ENCODE measurements around the gene LAMB1.
"Not testable (repeated sequence)": the region's sequence is repeated elsewhere in the genome, so short reads cannot be mapped to it uniquely, and the experiment has no call there.

Gene LAMB1

GRCh38 chr7:107939573-107940489, 63.1 kb downstream of the LAMB1 start:
- no peak for FAIRE-seq

DNA sequence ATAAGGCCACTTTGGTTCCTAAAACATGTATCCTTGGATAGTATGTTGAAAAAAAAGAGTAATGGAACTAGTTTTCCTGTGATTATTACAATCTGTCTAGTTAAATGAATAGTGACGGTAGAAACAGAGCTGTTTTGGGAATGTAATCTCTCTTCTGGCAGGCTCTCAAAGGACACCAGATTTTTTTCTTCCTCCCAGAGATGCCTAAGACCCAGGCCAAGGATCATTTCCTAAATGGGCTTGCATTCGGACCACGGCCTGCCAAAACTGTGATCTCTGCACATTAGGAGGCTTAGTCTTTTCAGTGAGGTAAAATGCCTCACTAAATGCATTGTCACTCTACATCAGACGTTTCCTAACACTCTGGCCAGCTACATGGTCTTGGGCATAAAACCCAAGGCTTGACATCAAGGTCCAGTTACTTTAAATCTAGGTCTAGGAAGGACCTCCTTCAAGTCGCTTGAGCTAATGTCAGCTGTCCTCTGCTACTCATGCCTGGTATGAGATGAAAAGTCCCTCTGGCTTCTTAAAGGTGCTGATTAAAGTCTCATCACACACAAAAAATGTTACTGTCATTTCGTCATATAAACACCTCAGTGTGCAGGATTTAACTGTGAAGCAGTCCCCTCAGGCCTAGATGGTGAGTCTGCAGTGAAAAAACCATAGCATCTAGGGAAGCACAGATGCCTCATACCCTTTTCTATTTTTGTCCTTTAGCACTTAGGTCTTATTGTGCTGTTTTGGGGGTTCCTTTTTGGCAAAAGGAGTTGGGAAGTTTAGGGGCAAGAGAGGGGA, 64.3 kb downstream of the LAMB1 start:
- no peak for FAIRE-seq

- FAIRE-seq = no peak
These were observed 65.4 kb downstream of the LAMB1 start for GRCh38 chr7:107937531-107937930.

- FAIRE-seq = no peak
These were observed 66.6 kb downstream of the LAMB1 start for GRCh38 chr7:107936312-107936711.

GRCh38 chr7:107934991-107935770, 67.8 kb downstream of the LAMB1 start:
- no peak for FAIRE-seq

DNA sequence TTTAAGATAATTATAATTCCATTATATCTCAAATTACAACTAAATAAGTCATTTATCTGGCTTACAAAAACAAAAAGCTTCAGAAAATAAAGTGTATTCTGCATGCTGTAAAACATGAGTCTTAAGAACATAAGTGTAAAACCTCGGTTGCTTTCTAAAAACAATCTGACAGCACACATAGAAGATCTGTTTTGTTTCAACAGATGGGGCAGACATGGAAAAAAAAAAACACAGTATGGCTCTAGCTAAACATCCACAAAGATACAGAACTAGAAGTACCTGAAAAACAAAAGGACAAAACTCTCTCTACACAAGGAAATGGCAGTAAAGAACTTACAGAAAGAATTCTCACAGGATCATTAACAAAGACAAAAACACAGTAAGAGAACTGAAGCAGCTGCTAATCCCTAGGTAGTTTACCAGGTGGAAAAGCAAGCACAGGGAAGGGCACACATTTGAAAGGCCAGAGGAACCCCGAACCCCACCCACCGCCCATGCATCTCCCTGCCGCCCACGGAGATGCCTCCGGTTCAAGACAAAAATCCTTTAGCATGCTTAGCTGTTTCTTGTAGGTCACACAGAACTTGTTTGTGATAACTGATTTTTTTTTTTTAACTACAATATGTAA, 69.5 kb downstream of the LAMB1 start:
- FAIRE-seq = no peak

GRCh38 chr7:107932805-107933204, 70.2 kb downstream of the LAMB1 start:
- FAIRE-seq = no peak

DNA sequence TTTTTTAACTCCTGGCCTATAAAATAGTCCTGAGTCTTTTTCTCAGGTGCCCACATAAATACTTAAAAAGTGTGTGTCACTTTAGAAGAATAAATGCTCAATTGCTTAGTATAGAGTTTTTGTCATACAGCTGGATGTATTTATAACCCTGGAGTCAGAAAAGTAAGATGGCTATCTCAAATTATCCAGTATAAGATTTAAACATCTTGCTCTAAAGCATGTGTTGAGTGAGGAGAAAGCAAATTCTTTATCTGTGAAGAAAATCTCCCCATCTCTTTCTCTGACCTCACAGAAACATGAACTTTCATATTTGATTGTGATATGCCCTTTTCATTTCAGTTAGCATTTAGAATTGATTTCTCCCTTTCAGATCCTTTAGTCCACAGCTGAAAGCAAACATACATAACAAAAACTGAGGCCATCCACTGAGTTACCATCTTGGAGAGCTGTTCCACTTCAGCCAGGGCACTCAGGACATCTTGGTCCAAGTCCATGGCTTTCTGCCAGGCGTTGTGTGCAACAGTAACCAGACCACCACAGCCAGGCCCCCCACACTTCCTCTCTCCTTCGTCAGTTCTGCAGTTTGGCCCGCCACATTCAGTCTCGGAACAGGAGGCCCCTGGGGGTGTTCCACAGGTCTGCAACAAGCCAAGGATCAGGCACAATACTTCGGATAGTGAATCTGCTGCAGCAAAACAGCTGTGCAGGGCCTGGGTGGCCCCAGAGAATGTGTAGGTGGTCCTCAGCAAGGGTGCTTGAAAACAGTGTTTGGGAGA, 71.0 kb downstream of the LAMB1 start:
- no peak for FAIRE-seq

- no peak for FAIRE-seq
These were observed 76.5 kb downstream of the LAMB1 start for GRCh38 chr7:107926481-107926880.

DNA sequence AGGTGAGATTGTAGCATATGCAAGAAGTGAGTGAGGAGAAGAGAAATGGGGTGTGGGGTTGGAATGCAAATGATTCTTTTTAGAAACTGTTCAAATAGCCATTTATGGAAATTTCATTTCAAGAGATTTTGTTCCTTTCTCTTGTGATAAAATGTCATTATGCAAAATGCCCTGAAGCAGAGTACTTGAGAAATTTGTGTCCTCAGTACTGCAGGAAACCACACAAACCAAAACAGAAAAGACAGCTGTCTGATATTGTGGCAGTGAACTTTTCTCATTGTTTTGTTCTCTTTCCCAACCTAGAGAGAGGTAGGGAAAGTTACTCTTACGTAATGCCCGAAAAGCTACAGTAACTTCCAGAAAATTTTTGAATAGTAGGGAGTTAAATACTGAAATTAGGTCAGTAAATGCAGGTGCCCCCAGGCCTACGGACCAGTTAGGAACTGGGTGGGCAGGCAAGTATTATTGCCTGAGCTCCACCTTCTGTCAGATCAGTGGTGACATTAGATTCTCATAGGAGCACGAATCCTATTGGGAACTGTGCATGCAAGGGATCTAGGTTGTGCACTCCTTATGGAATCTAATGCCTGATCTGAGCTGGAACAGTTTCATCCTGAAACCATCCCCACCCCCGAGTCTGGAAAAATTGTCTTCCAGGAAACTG, 78.0 kb downstream of the LAMB1 start:
- no peak for FAIRE-seq

DNA sequence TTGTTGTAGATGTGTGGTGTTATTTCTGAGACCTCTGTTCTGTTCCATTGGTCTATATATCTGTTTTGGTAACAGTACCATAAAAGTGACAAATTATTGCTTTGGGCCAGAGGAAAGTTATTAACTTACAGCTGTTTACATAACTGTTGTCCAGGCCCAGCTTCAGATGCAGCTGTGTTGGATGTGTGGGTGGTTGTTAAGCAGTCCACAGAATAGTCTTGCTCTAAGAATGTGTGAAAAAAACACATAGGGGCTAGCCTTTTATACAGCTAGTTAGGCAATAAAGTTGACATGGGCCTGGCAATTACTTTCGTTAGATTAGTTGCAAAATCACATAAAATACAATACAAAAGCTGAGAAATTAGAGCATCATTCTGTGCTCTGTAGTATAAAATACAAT, 80.1 kb downstream of the LAMB1 start:
- no peak for FAIRE-seq

DNA sequence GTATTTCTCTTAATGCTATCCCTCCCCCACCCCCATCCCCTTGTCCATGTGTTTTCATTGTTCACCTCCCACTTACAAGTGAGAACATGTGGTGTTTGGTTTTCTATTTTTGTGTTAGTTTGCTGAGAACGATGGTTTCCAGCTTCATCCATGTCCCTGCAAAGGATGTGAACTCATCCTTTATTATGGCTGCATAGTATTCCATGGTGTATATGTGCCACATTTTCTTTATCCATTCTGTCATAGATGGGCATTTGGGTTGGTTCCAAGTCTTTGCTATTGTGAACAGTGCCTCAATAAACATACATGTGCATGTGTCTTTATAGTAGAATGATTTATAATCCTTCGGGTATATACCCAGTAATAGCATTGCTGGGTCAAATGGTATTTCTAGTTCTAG, 81.1 kb downstream of the LAMB1 start:
- not testable (repeated sequence) for FAIRE-seq

DNA sequence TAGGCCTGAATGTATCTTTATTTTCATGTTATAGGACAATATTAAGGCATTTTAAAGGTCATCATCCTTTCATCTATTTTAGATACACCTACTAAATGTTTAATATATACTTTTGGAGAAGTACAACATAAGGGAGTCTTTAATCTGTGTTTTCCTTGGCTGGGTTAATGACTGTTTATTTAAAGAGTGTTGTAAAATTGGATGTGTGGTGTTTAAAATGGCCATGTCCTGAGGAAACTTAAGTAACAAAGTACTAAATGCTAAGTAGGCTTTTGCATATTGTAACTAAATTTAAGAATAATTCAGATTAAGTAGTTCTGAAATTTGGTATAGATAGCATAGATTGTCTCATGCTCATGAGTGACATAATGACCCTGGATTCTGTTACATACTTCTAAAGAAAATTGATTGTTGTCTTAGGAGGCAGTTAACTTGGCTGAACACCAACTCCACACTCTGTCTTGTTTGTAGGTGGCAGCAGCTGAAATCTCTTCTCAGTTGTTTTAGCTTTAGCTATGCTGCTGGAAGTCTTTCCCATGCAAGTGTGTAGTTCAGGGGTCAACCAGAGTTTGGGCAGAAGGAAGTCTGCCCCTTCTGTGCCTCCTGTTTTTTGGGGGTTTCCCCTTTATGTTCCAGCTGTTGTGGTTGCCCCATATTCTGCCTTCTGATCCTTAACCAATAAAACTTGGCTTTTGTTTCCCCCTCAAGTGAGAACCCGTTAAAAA, 82.8 kb downstream of the LAMB1 start:
- FAIRE-seq = peak; percentile 14

DNA sequence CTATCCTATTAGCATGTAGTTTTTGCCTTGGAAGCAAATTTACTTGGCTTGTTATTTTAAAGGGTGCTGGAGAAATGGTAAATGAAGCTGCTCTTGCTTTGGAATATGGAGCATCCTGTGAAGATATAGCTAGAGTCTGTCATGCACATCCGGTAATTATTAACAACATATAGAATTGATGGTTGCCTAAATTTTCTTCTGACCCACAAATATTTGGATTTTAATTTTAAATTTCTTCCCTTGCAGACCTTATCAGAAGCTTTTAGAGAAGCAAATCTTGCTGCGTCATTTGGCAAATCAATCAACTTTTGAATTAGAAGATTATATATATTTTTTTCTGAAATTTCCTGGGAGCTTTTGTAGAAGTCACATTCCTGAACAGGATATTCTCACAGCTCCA, 84.0 kb downstream of the LAMB1 start:
- no peak for FAIRE-seq

DNA sequence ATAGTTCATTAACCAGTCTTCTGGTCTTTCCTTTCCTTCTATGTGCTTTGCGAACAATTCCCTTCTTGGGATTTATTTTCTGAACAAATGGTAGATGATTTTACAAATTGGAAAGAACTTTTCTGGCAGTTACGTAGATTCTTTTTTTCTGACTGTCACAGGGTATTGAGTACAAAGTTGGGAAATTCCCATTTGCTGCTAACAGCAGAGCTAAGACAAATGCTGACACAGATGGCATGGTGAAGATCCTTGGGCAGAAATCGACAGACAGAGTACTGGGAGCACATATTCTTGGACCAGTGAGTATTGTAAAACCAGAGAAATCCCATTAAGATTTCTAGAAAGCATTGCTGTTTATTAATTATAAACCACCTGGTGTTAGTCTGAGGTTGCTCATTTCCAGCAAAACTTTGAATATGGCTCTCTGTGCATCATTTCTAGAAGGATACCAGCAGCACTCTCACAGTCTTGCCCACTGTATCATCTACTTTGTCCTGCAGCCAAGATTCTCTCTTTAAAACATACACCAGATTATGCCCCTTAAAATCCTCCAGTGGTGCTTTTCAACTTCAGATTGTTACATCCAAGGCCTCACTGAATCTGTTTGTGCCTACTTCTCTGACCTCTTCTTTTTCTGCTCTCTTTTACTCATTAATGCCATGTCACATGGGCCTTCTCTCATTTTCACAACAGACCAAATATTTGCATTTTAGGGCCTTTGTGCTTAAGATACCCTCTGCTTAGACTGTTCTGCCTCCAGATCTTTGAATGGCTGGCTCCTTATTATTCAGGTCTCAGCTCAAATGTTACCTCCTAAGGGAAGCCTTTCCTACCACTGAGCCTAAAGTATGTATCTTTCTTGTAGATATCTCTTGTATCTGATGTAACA, 85.0 kb downstream of the LAMB1 start:
- FAIRE-seq = no peak

- no peak for FAIRE-seq
These were observed 87.4 kb downstream of the LAMB1 start for GRCh38 chr7:107915541-107915940.

DNA sequence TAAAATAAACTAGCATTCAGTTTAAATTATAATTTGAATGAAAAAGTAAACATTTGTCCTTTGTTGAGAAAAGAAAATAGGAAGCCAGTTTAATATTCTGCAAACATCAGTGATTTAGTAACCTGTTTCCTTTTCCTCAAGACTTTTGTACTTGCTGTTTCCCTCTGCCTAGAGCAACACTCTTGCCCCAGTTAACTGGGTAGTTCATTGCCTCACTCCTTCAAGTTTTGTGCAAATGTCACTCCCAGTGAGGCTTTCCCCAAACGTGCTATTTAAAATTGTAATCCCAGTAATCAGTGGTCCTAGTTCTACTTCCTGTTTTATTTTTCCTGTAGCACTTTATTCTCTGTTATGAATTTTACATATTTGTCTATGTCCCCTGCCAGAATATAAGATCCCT, 88.1 kb downstream of the LAMB1 start:
- no peak for FAIRE-seq

DNA sequence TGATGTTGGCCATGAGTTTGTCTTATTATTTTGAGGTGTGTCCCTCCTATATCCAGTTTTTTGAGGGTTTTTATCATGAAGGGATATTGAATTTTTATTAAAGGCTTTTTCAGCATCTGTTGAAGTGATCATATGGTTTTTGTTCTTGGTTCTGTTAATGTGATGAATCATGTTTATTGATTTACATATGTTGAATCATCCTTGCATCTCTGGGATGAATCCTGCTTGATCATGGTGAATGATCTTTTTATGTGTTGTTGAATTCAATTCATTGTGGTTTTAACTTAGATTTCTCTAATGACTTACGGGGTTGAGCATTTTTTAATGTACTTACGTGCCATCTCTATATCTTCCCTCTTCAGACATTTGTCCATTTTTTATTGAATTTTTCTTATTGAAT, 89.1 kb downstream of the LAMB1 start:
- no peak for FAIRE-seq

DNA sequence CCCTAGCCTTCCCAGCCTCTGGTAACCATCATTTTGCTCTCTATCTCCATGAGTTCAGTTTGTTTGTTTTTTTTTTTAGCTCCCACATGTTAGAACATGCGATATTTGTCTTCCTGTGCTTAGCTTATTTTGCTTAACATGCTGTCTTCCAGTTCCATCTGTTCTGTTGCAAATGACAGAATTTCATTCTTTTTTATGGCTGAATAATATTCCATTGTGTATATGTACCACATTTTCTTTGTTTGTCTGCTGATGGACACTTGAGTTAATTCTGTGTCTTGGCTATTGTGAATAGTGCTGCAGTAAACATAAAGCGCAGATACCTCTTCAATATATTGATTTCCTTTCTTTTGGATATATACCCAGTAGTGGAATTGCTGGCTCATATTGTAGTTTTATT, 91.0 kb downstream of the LAMB1 start:
- no peak for FAIRE-seq

DNA sequence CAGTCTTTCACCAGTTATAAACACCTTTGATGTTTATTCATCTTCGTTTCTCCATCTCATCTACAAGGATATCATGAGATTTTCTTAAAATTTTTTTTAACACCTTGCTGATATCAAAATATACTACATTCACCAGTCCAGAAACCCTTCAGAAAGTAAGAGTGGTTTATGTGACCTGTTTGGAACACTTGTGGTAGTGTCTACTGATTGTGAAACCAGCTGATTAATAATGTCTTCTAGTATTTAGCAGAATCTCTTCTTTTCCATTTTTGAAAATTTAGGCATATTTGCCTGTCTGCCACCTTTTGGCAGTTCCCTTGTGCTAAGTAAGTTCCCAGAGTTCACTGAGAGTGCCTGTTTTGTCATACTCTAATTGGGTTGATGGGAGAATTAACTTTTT, 93.5 kb downstream of the LAMB1 start:
- FAIRE-seq = no peak

Data from A204.1 (cell line).